Hematopoietic multipotent progenitor cell treated with erythropoietin and hydrocortisone succinate and interleukin-3 and kit ligand, for 8 days (in vitro differentiated cells): ENCODE data around the gene CEP68.
"Not testable (repeated sequence)": the region's sequence is repeated elsewhere in the genome, so short reads cannot be mapped to it uniquely, and the experiment has no call there.

Experiments used
- DNase-seq: peaks from one replicate; pipeline ENCODE4 v3.0.0-alpha.2; 2015

The CEP68 gene

GRCh38 chr2:65032019-65032975, 23.9 kb upstream of the CEP68 start:
- DNase-seq, result no peak

GRCh38 chr2:65033178-65033577, 23.0 kb upstream of the CEP68 start:
- peak; percentile 58 for DNase-seq

GRCh38 chr2:65033667-65034066, 22.5 kb upstream of the CEP68 start:
- DNase-seq, result not testable (repeated sequence)

- no peak for DNase-seq
These were observed 20.8 kb upstream of the CEP68 start for GRCh38 chr2:65035351-65035943.

- DNase-seq, result no peak
These were observed 19.0 kb upstream of the CEP68 start for GRCh38 chr2:65037178-65037577.

GRCh38 chr2:65039640-65040039, 16.6 kb upstream of the CEP68 start:
- no peak for DNase-seq

- DNase-seq, result peak; percentile 82
These were observed 15.6 kb upstream of the CEP68 start for GRCh38 chr2:65040400-65041261.

GRCh38 chr2:65043001-65043400, 13.2 kb upstream of the CEP68 start:
- no peak for DNase-seq

- DNase-seq, result no peak
These were observed 12.0 kb upstream of the CEP68 start for GRCh38 chr2:65044097-65044735.

- DNase-seq, result no peak
These were observed 10.6 kb upstream of the CEP68 start for GRCh38 chr2:65045651-65046050.

- DNase-seq, result no peak
These were observed 9.4 kb upstream of the CEP68 start for GRCh38 chr2:65046633-65047407.

- no peak for DNase-seq
These were observed 7.1 kb upstream of the CEP68 start for GRCh38 chr2:65049010-65049639.

- no peak for DNase-seq
These were observed 5.3 kb upstream of the CEP68 start for GRCh38 chr2:65050931-65051330.

GRCh38 chr2:65053199-65053598, 3.0 kb upstream of the CEP68 start:
- no peak for DNase-seq

- no peak for DNase-seq
These were observed 1.3 kb upstream of the CEP68 start for GRCh38 chr2:65054749-65055421.

- DNase-seq, result no peak
These were observed 598 bp upstream of the CEP68 start for GRCh38 chr2:65055422-65056214.

- no peak for DNase-seq
These were observed 799 bp downstream of the CEP68 start for GRCh38 chr2:65057054-65057375.

- DNase-seq, result peak; percentile 61
These were observed 1.3 kb downstream of the CEP68 start for GRCh38 chr2:65057391-65058052.

GRCh38 chr2:65059071-65059470, 2.9 kb downstream of the CEP68 start:
- no peak for DNase-seq
